PC-9 (cell line): ENCODE measurements around the gene TRIM71. TPM values are rescaled to one million over a fixed set of nuclear protein-coding genes. Genes with fewer than 3 reads are reported as not detected.

Experiments used
- BruUV-seq: library from RNA; stranded (reverse); fragments of 400-500 nt; replicated peaks from 2 replicates; lab custom pipeline; 2021; lab: Mats Ljungman, UMichigan
- CTCF ChIA-PET: fragments of 300-600 bp; sonication (Branson Sonifier 250); formaldehyde crosslinking; loops from one replicate; lab custom pipeline; 2022; ENCODE audit warnings: antibody characterized with exemption; lab: Charles Lee
- POLR2A ChIA-PET: fragments of 300-600 bp; sonication (Branson Sonifier 250); formaldehyde crosslinking; loops from one replicate; lab custom pipeline; 2022; ENCODE audit warnings: antibody characterized with exemption; ENCODE audit not compliant: unreplicated experiment; lab: Charles Lee
- DNase-seq, 2 experiments: peaks; one replicate each; pipeline versions ENCODE4 v3.0.0 to v3.0.0-alpha.2; 2015 to 2022; ENCODE audit warnings: mixed read lengths in 1 of 2
- H2AFZ ChIP-seq: fragments of 200-600 bp; sonication (generic); 2 replicates; pipeline ENCODE4 v1.8.1; 2017; ENCODE audit warnings: antibody characterized with exemption
- H3F3A ChIP-seq: fragments of 200-600 bp; sonication (generic); 2 replicates; pipeline ENCODE4 v1.8.1; 2017; ENCODE audit warnings: antibody characterized with exemption, mild to moderate bottlenecking, low read depth; ENCODE audit not compliant: insufficient read depth
- H3K27ac ChIP-seq: fragments of 200-600 bp; sonication (generic); 2 replicates; pipeline ENCODE4 v1.6.1; 2016; ENCODE audit warnings: mixed run types
- H3K27me3 ChIP-seq: fragments of 200-600 bp; sonication (generic); 2 replicates; pipeline ENCODE4 v1.6.1; 2016; ENCODE audit warnings: low read depth, mixed run types; ENCODE audit not compliant: insufficient read depth
- H3K36me3 ChIP-seq: fragments of 200-600 bp; sonication (generic); 2 replicates; pipeline ENCODE4 v1.6.1; 2016; ENCODE audit warnings: low read depth, mixed run types
- H3K4me1 ChIP-seq: fragments of 200-600 bp; sonication (generic); replicated peaks from 2 replicates; pipeline ENCODE4 v1.6.1; 2016; ENCODE audit warnings: mixed run types; ENCODE audit not compliant: insufficient read depth
- H3K4me2 ChIP-seq: fragments of 200-600 bp; sonication (generic); 2 replicates; pipeline ENCODE4 v1.6.1; 2017; ENCODE audit warnings: mixed run types
- H3K4me3 ChIP-seq: fragments of 200-600 bp; sonication (generic); 2 replicates; pipeline ENCODE4 v1.6.1; 2016; ENCODE audit warnings: mixed run types
- H3K79me2 ChIP-seq: fragments of 200-600 bp; sonication (generic); 2 replicates; pipeline ENCODE4 v1.6.1; 2017; ENCODE audit warnings: low read depth, mixed run types
- H3K9me2 ChIP-seq: fragments of 200-600 bp; sonication (generic); 2 replicates; pipeline ENCODE4 v1.8.1; 2017; ENCODE audit warnings: mild to moderate bottlenecking; ENCODE audit not compliant: insufficient read depth
- H3K9me3 ChIP-seq: fragments of 200-600 bp; sonication (generic); 2 replicates; pipeline ENCODE4 v1.8.1; 2016; ENCODE audit warnings: low read depth; ENCODE audit not compliant: insufficient read depth
- H4K20me1 ChIP-seq: fragments of 200-600 bp; sonication (generic); 2 replicates; pipeline ENCODE4 v1.8.1; 2017; ENCODE audit not compliant: insufficient read depth
- EZH2 ChIP-seq: fragments of 200-600 bp; sonication (generic); IDR thresholded peaks from 2 replicates; pipeline ENCODE4 v1.8.0; 2017; ENCODE audit warnings: antibody characterized with exemption, low read depth
- intact Hi-C: fragments of 100-400 bp; cut with micrococcal nuclease; formaldehyde crosslinking; loops from one replicate; pipeline ENCODE4 v1.10.0; 2022; ENCODE audit not compliant: unreplicated experiment
- total RNA-seq: library from RNA; stranded (reverse); gene quantifications from 2 replicates; pipeline ENCODE4 v1.2.3, GENCODE V29; 2021
- TF ChIP-seq, protein P1 (sequence below): fragments of 200-600 bp; sonication (generic); conservative IDR thresholded peaks from 2 replicates; pipeline ENCODE4 v1.6.1; 2017; ENCODE audit warnings: mixed run types, antibody characterized with exemption, mild to moderate bottlenecking, moderate library complexity

TRIM71 gene
- total RNA-seq, 1 experiment from 2014 or later: not detected

DNA sequence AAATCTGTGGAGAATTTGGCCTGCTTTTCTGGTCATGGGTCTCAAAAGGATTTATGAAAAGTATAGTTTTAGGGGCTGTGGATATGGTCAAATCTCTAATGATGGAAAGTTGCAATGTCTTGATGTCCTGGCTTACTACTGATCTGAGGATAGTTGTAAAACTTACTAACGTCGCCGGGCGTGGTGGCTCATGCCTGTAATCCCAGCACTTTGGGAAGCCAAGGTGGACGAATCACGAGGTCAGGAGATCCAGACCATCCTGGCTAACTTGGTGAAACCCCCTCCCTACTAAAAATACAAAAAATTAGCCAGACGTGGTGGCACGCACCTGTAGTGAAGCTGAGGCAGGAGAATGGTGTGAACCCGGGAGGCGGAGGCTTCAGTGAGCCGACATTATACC lies 19.6 kb downstream of the TRIM71 start:
- intact Hi-C loops: no loop called here
- H2AFZ ChIP-seq: no peak overlapping the region
- H3K9me2 ChIP-seq: no peaks in the 10 kb centered on the region
- H3K27ac ChIP-seq: no peak overlapping the region
- ChIA-PET CTCF (no interaction called here), POLR2A (no interaction called here)
- no peak for DNase-seq
- no peaks in the 10 kb centered on the region for H3K27me3 ChIP-seq
- no peaks in the 10 kb centered on the region for H3K9me3 ChIP-seq
- no TSS peak for BruUV-seq
- no peak overlapping the region for H3K4me2 ChIP-seq
- H3K4me3 ChIP-seq: no peak overlapping the region
- TF ChIP-seq, protein P1, sequence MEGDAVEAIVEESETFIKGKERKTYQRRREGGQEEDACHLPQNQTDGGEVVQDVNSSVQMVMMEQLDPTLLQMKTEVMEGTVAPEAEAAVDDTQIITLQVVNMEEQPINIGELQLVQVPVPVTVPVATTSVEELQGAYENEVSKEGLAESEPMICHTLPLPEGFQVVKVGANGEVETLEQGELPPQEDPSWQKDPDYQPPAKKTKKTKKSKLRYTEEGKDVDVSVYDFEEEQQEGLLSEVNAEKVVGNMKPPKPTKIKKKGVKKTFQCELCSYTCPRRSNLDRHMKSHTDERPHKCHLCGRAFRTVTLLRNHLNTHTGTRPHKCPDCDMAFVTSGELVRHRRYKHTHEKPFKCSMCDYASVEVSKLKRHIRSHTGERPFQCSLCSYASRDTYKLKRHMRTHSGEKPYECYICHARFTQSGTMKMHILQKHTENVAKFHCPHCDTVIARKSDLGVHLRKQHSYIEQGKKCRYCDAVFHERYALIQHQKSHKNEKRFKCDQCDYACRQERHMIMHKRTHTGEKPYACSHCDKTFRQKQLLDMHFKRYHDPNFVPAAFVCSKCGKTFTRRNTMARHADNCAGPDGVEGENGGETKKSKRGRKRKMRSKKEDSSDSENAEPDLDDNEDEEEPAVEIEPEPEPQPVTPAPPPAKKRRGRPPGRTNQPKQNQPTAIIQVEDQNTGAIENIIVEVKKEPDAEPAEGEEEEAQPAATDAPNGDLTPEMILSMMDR: no peak
- TF ChIP-seq EZH2: no peak
- H3F3A ChIP-seq: no peaks in the 10 kb centered on the region
- H3K79me2 ChIP-seq: no peaks in the 10 kb centered on the region
- H3K36me3 ChIP-seq: no peaks in the 10 kb centered on the region
- H3K4me1 ChIP-seq: peaks cover 7% of the 10 kb centered on the region
- H4K20me1 ChIP-seq: no peaks in the 10 kb centered on the region

DNA sequence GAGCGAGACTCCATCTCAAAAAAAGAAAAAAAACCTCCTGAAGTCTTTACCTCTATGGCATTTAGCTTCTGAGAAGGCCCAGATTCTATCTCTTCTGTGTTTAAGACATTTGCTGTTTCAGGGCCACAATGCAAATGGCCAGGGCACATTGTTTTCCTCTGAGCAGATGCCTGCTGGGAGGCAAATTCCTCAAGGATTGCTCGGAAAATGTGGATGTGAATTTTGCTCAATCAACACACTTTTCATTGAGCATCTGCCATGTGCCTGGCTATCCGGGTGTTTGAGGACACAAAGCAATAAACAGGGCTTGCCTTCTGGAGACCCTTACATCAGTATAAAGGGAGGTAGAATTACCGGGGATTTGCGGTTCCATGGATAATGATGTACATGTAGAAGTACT lies 20.0 kb downstream of the TRIM71 start:
- H3K36me3 ChIP-seq: no peaks in the 10 kb centered on the region
- POLR2A ChIA-PET: no interaction called here
- H3K27me3 ChIP-seq: no peaks in the 10 kb centered on the region
- H4K20me1 ChIP-seq: no peaks in the 10 kb centered on the region
- BruUV-seq: no TSS peak
- DNase-seq: no peak
- CTCF ChIA-PET: no interaction called here
- no peak overlapping the region for H3K27ac ChIP-seq
- no peak overlapping the region for H2AFZ ChIP-seq
- no peak overlapping the region for H3K4me2 ChIP-seq
- H3K4me3 ChIP-seq: no peak overlapping the region
- no peaks in the 10 kb centered on the region for H3K9me3 ChIP-seq
- intact Hi-C loops: no loop called here
- H3F3A ChIP-seq: no peaks in the 10 kb centered on the region
- no peaks in the 10 kb centered on the region for H3K79me2 ChIP-seq
- H3K9me2 ChIP-seq: no peaks in the 10 kb centered on the region
- H3K4me1 ChIP-seq: peaks cover 12% of the 10 kb centered on the region
- TF ChIP-seq, protein P1: no peak
- no peak for TF ChIP-seq EZH2

DNA sequence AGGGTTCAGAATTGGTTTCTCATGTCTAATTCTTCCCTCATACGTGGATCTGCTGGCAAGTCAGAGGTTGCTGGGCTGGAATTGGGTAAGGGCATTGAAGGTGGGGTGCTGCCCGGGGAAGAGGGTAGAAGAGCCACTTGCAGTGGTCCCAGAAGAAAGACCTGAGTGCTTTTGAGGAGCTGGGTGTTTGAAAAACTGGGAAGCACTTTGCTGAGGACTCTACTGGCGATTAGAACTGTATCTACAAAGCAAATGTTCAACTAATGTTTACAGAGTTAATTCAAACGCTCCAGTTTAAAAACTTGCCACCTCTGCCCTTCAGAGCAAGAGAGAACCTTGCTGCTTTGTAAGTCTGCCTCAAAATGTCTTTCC lies 21.9 kb downstream of the TRIM71 start:
- no peak for TF ChIP-seq EZH2
- TF ChIP-seq, protein P1: no peak
- ChIA-PET CTCF (no interaction called here), POLR2A (no interaction called here)
- intact Hi-C loops: no loop called here
- Histone ChIP-seq H3K27ac (no peak overlapping the region), H4K20me1 (no peaks in the 10 kb centered on the region), H3K4me2 (no peak overlapping the region), H3K79me2 (no peaks in the 10 kb centered on the region), H3K4me3 (no peak overlapping the region), H3K9me3 (no peaks in the 10 kb centered on the region), H3K27me3 (no peaks in the 10 kb centered on the region), H2AFZ (no peak overlapping the region), H3K36me3 (no peaks in the 10 kb centered on the region), H3F3A (no peaks in the 10 kb centered on the region), H3K4me1 (peaks cover 13% of the 10 kb centered on the region), H3K9me2 (no peaks in the 10 kb centered on the region)
- DNase-seq: no peak
- no TSS peak for BruUV-seq
